Mammary epithelial cell (primary cell): ENCODE results near the gene CKAP2L.

ENCODE experiments used
- EZH2 ChIP-seq: IDR thresholded peaks from 2 replicates; pipeline ENCODE4 v1.6.1; 2012; ENCODE audit warnings: low read length, inconsistent platforms, borderline replicate concordance
- TF ChIP-seq, protein P1 (sequence below), 2 donors: IDR thresholded peaks in 1 of 2; conservative IDR thresholded peaks in 1 of 2; 2 replicates each; pipeline ENCODE4 v1.5.1; 2011 to 2012; ENCODE audit warnings: inconsistent platforms in 2 of 2, low read length in 2 of 2, mild to moderate bottlenecking in 2 of 2, control low read depth in 1 of 2, low read depth in 1 of 2; ENCODE audit not compliant: insufficient read depth in 1 of 2; ENCODE audit errors: extremely low read depth in 1 of 2

DNA sequence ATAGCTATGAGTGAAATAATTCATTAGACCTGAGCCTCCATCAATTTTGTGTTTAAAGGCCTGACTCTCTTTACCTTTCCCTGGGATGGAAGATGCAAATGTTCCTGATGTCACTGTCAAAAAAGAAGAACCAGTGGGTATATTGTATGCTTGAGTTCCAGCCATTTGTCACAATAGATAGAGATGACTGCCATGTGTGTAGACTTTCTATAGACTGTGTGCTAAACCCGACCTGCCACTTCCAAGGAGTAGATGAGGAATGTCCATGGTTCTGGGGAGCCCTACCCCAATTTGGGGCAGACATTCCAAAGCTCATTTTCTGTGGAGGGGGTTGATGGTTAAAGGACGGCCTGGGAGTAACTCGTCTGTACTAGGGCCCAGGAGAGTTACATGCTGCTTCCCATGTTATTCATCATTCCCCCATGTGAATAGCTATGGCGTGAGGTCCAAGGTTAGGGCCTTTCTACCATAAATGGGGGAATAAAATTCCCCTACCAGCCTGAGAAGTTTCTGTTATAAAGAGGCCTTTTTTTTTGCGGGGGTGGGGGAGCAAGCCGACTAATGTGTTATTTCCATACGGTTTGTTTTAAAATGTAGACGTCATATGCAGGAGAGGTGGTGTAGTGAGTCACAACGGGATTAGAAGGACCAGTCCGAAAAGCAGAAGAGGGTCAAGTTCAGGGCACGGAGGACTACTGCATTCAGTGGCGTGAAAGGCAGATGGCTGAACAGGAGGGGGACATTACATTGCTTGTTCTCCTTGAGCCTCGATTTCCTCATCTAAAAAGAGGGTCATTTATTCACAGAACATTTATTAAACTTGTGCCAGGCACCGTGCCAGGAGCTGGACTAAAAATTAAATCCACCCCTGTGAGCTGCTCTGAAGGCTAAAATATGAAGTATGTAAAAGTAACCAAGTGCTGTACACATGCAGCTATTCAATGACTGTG, 48.2 kb upstream of the CKAP2L start:
- TF ChIP-seq, protein P1, sequence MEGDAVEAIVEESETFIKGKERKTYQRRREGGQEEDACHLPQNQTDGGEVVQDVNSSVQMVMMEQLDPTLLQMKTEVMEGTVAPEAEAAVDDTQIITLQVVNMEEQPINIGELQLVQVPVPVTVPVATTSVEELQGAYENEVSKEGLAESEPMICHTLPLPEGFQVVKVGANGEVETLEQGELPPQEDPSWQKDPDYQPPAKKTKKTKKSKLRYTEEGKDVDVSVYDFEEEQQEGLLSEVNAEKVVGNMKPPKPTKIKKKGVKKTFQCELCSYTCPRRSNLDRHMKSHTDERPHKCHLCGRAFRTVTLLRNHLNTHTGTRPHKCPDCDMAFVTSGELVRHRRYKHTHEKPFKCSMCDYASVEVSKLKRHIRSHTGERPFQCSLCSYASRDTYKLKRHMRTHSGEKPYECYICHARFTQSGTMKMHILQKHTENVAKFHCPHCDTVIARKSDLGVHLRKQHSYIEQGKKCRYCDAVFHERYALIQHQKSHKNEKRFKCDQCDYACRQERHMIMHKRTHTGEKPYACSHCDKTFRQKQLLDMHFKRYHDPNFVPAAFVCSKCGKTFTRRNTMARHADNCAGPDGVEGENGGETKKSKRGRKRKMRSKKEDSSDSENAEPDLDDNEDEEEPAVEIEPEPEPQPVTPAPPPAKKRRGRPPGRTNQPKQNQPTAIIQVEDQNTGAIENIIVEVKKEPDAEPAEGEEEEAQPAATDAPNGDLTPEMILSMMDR (conservative IDR thresholded peaks at IDR 0.05 in 1 of 2, IDR thresholded peaks at IDR 0.05 in 1 of 2; ENCODE audit: extremely low read depth in 1 of 2, insufficient read depth in 1 of 2, low read depth in 1 of 2, low read length in 2 of 2), result no peak
- TF ChIP-seq EZH2, result no peak
